HG02938 (cell line): ENCODE measurements around the gene ALG13.
"Not testable (repeated sequence)": the region's sequence is repeated elsewhere in the genome, so short reads cannot be mapped to it uniquely, and the experiment has no call there.

ENCODE experiments used
- ATAC-seq: cut with Tn5 transposase; IDR thresholded peaks from one replicate; pipeline ENCODE4 v1.9.1; 2021; ENCODE audit warnings: mild to moderate bottlenecking, moderate library complexity; ENCODE audit not compliant: unreplicated experiment

The ALG13 gene

GRCh38 chrX:111756486-111756885, 75.5 kb downstream of the ALG13 start:
- ATAC-seq, result no peak

DNA sequence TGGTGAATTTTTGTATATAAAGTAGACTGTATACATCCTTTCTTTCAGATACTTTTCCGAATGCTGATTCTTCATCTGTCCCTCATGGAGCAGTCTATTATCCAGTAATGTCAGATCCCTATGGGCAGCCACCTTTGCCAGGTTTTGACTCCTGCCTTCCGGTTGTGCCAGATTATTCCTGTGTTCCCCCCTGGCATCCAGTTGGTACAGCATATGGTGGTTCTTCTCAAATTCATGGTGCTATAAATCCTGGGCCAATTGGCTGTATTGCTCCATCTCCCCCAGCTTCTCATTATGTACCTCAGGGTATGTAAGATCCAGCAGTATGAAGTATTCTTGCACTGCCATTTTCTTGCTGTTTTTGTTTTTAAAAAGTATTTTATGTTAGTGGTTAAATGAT, 78.7 kb downstream of the ALG13 start:
- no peak for ATAC-seq

- no peak for ATAC-seq
Measured at GRCh38 chrX:111761578-111762135, 80.7 kb downstream of the ALG13 start.

DNA sequence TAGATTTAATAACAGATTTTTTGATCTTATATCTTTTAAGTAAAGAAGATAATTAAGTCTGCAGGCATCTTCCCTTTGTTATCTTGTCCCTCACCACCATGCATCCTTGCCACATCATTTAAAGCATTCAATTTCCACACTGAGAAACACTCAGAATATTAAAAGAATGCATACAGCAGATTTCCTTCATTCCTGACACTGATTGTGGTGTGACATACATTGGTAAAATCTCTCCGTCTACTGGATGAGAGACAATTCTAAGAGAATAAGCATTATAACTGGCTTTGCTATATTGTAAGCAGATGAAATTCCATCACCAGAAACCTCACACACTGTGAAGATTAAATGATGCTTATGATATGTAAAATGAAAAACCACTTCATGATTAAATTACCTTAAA, 97.6 kb downstream of the ALG13 start:
- no peak for ATAC-seq

- ATAC-seq, result no peak
Measured at GRCh38 chrX:111779582-111779981, 98.6 kb downstream of the ALG13 start.

- ATAC-seq, result no peak
Measured at GRCh38 chrX:111784667-111785066, 103.7 kb downstream of the ALG13 start.

DNA sequence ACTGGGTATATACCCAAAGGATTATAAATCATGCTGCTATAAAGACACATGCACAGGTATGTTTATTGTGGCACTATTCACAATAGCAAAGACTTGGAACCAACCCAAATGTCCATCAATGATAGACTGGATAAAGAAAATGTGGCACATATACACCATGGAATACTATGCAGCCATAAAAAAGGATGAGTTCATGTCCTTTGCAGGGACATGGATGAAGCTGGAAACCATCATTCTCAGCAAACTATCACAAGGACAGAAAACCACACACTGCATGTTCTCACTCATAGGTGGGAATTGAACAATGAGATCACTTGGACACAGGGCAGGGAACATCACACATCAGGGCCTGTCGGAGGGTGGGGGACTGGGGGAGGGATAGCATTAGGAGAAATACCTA, 109.1 kb downstream of the ALG13 start:
- not testable (repeated sequence) for ATAC-seq
